Sigmoid colon (tissue), 4 donors: Measurements from ENCODE around the gene PET100.

ENCODE experiments used
- EP300 ChIP-seq, 4 donors: sonication (generic); formaldehyde crosslinking; IDR thresholded peaks; one replicate each; pipeline ENCODE4 v1.6.1; 2017; ENCODE audit warnings: antibody characterized with exemption in 4 of 4
- POLR2AphosphoS5 ChIP-seq, 4 donors: sonication (generic); formaldehyde crosslinking; IDR thresholded peaks; one replicate each; pipeline ENCODE4 v1.6.1; 2017; ENCODE audit warnings: antibody characterized with exemption in 4 of 4

DNA sequence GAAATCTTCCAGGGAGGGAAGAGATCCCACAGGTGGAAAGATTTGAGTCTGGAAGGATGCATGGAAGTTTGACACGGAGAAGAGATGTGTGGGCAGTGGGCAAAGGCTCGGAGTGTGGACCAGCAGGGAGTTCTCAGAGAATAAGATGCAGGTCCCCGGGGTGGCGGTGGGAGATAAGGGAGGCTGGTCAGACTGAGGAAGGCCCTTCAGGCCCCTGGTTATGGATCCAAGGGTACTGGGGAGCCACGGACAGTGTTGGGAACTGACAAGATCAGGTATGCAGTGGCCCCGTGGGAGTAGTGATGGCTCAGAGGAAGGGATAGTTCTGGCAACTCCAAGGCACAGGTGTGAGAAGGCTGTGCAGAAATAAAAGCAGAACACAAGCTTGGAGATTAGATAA lies 31.4 kb upstream of the PET100 start:
- no peak for TF ChIP-seq EP300 (IDR thresholded peaks at IDR 0.05)
- no peak for TF ChIP-seq POLR2AphosphoS5 (IDR thresholded peaks at IDR 0.05)
